Motor neuron (in vitro differentiated cells): ENCODE measurements around the gene TRIM7. TPM values are rescaled to one million over a fixed set of nuclear protein-coding genes. Genes with fewer than 3 reads are reported as not detected.
A peak's percentile ranks its signal among the peaks of the same experiment; 100 is the strongest.

Experiments used
- ATAC-seq, 8 experiments: fragments of 200-7000 bp; cut with Tn5 transposase; replicated peaks in 6 of 8; 2 replicates each; pipeline ENCODE4 v1.8.0; 2021; ENCODE audit warnings: mild to moderate bottlenecking in 8 of 8, moderate library complexity in 8 of 8
- H3K27ac ChIP-seq, 2 donors: fragments of 250-450 bp; sonication (Bioruptor Pico); 2 replicates each; pipeline ENCODE4 v1.9.0; 2021; ENCODE audit warnings: antibody characterized with exemption in 2 of 2, mild to moderate bottlenecking in 2 of 2, moderate library complexity in 1 of 2
- H3K4me1 ChIP-seq, 2 donors: fragments of 250-450 bp; sonication (Bioruptor Pico); replicated peaks in 1 of 2; 2 replicates each; pipeline ENCODE4 v1.6.1; 2021; ENCODE audit warnings: antibody characterized with exemption in 2 of 2, mild to moderate bottlenecking in 2 of 2, moderate library complexity in 1 of 2
- H3K4me3 ChIP-seq, 5 donors: fragments of 250-450 bp; sonication (Bioruptor Pico); 2 replicates each; pipeline ENCODE4 v1.9.0; 2021; ENCODE audit warnings: antibody characterized with exemption in 5 of 5, mild to moderate bottlenecking in 5 of 5, moderate library complexity in 4 of 5
- WGBS, 10 experiments: fragments of 450-650 bp; shearing (Covaris generic); methylation state at CpG; one replicate each; pipeline ENCODE4 v1.0.0; 2022; 5-methylcytosine and 5-hydroxymethylcytosine counted together
- in situ Hi-C, 9 experiments: fragments of 400-800 bp; cut with MboI; loops; one replicate each; pipeline ENCODE4 v1.15.0; 2021; ENCODE audit warnings: low sequenced_read_pairs in 9 of 9, low pct_unique_long_range_greater_than_20kb in 2 of 9; ENCODE audit not compliant: unreplicated experiment in 9 of 9
- total RNA-seq, 8 experiments: library from RNA; unstranded; fragments of 300-600 nt; gene quantifications; 2 replicates each; pipeline versions ENCODE4 v1.2.3 to v1.2.4, GENCODE V29; 2022

TRIM7 gene
- total RNA-seq, 8 experiments from 2014 or later, result 0.38 to 3.1 (median 1.2) TPM

DNA sequence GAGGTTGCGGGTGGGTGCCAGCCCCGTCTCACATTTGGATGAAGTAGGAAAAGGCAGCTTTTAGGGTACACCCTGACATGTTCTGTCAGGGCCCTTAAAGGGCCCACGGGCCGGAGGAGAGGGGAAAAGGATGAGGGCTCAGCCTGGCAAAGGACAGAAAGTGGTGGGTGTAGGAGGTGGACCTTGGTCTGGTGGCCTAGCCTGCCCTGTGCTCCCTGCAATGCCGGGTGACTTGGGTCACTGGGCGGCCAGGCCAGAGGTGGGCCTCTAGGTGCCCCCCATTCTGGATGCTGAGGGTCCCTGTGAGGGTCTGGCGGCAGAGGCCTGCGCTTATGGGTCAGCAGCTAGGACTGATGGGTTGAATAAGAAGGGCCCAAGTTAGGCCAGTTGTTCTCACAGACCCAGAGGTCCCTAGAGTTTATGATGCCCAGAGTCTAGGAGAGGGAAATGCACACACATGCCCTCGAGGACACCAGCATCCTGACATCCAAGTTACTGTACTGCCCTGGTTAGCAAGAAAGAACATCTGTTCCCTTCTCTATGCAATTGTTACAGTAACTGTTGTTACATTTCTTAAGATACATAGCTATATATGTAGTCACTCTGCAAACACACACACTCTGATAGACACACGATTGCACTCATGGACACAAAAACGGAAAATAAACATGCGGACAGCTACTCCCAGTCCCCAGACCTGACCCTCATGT, 12.5 kb downstream of the TRIM7 start:
- Histone ChIP-seq H3K4me1 (peaks cover 5% of the 10 kb centered on the region in 2 donors), H3K27ac (peak overlapping the region; percentile 83 to 91), H3K4me3 (peak overlapping the region; percentile 59 to 82 (median 66))
- WGBS, 10 experiments, result 50 to 93% (median 84%) methylated on average over 2 to 3 of the region's 12 CpGs; no CpG with 5 or more reads in 4 of the 10 experiments
- in situ Hi-C loops, result no loop called here
- no peak for ATAC-seq

DNA sequence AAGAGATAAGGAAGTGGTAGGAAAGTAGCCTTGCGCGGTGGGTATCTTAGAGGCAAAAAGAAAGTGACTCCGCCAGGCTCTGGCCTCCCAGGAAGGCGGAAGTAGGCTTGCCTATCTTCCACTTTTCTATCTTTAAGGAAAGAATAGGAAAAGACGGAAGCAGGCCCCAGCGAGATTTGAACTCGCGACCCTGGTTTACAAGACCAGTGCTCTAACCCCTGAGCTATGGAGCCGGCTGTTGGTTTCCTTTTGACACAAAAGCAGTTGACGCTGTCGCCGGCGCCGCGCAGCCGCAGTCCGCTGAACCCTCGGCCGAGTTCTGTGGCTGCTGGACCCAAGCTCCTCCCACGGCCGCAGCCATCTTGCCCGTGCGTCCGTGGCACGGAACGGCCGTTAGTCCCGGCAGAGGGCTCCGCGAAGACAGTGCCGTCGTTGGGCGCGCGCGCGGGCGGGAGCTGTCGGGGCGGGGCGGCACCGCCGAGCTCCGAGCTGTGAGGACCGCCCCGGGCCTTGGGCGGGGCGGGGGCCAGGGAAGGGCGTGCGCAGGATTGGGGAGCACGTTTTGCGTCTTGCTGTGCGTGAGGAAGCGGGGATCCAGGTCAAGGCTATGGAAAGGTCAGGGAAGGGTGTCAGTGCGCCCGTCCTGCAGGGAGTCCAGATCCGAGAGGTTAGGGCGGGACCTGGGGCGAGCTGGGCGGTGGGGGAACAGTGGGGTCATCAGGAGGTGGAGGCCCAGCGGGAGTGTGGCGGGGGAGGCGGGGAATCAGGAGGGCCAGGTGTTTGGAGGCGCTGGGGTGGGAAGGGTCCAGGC, 13.3 kb downstream of the TRIM7 start:
- peak; percentile 60 to 76 (median 74) for ATAC-seq
- WGBS, 10 experiments, result 0% methylated on average over 1 to 26 of the region's 64 CpGs; no CpG with 5 or more reads in 5 of the 10 experiments
- H3K27ac ChIP-seq, result peak overlapping the region; percentile 83 to 91
- H3K4me3 ChIP-seq, result peak overlapping the region; percentile 59 to 82 (median 66)
- in situ Hi-C loops, result no loop called here
- H3K4me1 ChIP-seq, result peaks cover 5% of the 10 kb centered on the region in 2 donors

DNA sequence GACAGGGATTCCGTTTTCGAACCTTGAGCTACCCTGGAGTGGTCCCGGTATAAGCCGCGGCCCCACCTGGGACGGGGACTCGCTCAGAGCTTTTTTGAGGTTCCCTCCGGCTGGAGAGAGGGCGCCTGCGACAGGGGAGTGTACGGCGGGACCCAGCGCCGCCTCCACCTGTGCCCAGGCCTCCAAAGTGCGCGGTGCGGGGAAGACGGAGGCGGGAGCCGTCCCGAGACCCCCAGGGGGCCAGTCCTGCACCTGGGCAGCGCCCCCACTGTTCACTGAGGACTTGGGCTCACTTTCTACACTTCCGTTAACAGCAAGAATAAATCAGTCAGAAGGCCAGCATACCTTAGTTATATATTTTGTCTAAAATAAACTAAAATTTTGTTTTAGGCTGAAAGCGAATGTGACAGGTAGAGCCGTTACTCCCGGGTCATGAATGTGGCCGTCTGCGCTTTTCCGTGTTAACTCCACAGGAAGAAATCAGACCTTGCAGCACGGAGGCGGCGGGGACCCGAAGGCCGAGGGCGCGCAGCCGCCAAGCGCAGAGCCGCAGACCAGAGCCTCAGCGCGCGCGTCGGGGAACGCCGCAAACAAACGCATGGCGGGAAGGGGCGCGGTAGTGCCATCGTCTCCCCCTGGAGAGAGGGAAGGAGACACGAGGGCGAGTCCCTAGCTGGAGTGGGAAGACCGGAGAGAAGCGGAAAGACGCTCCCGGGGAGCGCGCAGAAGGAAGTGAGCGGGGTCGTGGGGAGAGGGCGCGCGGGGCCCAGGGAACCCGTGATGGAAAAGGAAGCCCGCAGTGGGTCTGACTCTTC, 14.1 kb downstream of the TRIM7 start:
- 0 to 4% (median 1%) methylated on average over 1 to 29 of the region's 66 CpGs; no CpG with 5 or more reads in 5 of the 10 experiments for WGBS, 10 experiments
- Histone ChIP-seq H3K4me1 (peaks cover 5% of the 10 kb centered on the region in 2 donors), H3K27ac (no peak overlapping the region), H3K4me3 (peak overlapping the region; percentile 59 to 82 (median 66))
- ATAC-seq, result peak; percentile 4 to 30 (median 17)
- in situ Hi-C loops, result no loop called here

DNA sequence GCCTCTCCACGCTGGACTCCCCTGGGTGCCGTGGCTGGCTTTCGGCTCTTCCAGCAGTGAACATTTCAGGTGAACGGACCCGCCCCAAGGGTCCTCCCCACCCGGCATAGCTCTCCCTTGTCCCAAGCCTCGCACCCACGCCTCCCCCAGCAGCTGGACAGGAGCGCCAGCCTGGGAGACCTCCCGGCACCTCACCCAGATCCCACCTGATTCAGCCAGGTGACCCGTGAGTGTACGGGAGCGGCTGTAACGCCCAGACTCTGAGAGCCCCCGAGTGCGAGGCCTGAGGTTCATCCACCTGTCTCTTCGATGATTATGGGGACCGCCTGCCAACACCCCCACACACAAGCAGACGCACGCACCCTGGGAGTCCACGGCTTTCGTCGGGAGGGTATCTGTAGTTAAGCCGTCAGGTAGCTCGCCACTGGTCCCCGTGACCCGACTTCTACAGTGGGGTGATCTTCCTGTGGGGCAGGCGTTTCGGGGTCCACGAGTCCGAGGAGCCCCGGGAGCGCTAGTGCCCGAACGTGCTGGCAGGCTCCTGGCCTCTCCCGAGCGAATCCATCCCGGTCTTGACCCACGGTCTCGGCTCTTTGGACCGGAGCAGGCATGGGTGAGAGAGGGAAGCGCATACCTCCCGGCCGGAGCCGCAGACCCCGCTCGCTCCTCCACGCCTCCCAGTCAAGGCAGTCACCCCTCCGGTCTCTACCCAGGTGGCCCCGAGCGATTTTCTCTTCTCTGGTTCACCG, 14.9 kb downstream of the TRIM7 start:
- 0 to 4% (median 0%) methylated on average over 1 to 8 of the region's 52 CpGs; no CpG with 5 or more reads in 6 of the 10 experiments for WGBS, 10 experiments
- peak overlapping the region; percentile 59 to 82 (median 66) for H3K4me3 ChIP-seq
- in situ Hi-C loops, result no loop called here

DNA sequence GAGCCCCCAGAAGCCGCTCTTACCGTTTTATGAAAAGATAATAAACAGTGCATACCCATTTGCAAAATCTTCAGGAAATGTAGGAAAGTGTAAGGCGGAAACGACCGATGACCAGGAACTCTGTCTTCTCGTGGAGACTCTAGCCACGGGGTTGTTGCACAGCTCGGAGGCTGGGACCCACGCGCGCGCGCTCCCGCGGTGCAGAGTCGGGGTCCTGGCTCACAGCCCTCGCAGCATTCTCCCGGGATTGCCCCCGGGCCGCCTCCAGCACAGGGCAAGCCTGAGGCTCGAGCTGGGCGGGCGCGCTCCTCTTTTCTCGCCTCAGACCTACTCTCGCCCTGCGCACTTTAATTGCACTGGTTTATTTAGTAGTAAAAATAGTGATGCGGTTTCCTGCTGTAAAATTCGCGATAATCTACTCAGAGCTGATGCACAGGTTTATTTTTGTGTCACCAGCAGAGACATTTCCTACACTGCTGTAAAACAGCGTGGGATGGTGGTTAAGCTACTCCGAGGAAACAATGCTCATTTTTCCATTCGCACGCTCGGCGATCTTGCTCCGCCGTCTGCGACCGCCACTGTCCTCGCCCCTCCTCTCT, 15.5 kb downstream of the TRIM7 start:
- peaks cover 5% of the 10 kb centered on the region in 2 donors for H3K4me1 ChIP-seq
- H3K27ac ChIP-seq, result no peak overlapping the region
- peak overlapping the region; percentile 59 to 82 (median 66) for H3K4me3 ChIP-seq
- WGBS, 10 experiments, result 0 to 6% (median 0%) methylated on average over 2 to 27 of the region's 41 CpGs; no CpG with 5 or more reads in 2 of the 10 experiments
- peak in 2 of 8 experiments; percentile 4 to 6 for ATAC-seq
- in situ Hi-C loops, result no loop called here

More for the DNA sequence above, 14.9 kb downstream of the TRIM7 start:
- ATAC-seq, result no peak
- Histone ChIP-seq H3K4me1 (peaks cover 5% of the 10 kb centered on the region in 2 donors), H3K27ac (no peak overlapping the region)

DNA sequence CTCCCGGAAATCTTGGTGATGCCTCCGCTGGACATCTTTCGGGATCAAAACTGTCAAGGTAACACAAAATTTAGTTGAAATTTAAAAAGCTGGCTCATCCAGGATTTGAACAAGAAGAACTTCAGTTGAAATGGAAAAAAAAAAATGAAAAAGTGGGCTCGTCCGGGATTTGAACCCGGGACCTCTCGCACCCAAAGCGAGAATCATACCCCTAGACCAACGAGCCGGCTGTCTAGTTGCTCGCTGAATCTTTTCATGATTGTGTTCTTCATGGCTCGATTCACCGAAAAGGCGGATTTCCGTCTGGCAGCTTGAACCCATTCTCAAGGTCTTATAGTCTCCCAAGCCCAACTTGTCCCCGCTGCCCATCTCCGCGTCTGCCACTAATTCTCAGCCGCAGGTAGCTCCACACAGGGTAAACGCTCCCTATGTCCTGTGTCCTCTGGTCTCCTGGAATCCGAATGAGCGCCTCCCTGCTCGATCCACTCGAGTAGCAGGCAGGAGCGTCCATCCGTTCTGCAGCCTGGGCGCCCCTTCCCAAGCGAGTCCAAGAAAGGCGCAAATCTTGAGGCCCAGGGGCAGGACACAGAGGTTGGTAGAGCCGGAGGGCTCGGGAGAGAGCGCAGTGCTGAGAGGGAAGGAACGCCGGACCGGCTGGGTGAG, 16.2 kb downstream of the TRIM7 start:
- 0 to 3% (median 0%) methylated on average over 1 to 18 of the region's 35 CpGs; no CpG with 5 or more reads in 1 of the 10 experiments for WGBS, 10 experiments
- Histone ChIP-seq H3K27ac (peak overlapping the region in 1 of 2 donors; percentile 72), H3K4me1 (peaks cover 5% of the 10 kb centered on the region in 2 donors), H3K4me3 (peak overlapping the region; percentile 59 to 82 (median 66))
- peak in 5 of 8 experiments; percentile 4 to 19 (median 9) for ATAC-seq
- in situ Hi-C loops, result no loop called here

DNA sequence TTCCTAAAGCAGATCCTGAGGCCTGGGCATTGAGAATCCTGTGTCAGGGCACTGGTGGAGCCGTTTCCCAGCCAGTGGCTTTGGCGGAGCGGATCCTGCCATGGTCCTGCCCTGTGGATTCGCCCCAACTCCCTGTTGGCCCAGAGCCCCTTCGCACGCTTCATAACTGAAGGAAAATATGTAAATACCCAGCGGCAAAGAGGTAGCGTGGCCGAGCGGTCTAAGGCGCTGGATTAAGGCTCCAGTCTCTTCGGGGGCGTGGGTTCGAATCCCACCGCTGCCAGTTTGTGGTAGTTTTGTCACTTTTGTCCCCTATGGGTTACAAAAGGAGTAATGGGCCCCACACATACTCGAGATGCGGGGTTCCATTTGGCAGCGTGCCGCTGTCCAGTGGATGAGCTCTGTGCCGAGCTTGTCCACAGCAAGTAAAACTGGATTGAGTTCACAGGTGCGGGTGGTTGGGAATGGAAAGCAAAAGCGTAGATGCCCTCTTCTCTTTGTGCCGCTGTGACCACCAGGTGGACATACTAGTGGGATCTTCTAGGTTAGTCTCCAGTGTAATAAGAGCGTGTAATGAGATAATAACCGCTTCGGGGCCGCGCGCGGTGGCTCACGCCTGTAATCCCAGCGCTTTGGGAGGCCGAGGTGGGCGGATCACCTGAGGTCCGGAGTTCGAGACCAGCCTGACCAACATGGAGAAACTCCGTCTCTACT, 17.3 kb downstream of the TRIM7 start:
- peak overlapping the region; percentile 59 to 82 (median 66) for H3K4me3 ChIP-seq
- 0 to 13% (median 2%) methylated on average over 1 to 29 of the region's 37 CpGs; no CpG with 5 or more reads in 1 of the 10 experiments for WGBS, 10 experiments
- in situ Hi-C loops, result no loop called here
- peaks cover 3% of the 10 kb centered on the region in 2 donors for H3K4me1 ChIP-seq
- ATAC-seq, result peak; percentile 2 to 41 (median 20)
- H3K27ac ChIP-seq, result no peak overlapping the region

DNA sequence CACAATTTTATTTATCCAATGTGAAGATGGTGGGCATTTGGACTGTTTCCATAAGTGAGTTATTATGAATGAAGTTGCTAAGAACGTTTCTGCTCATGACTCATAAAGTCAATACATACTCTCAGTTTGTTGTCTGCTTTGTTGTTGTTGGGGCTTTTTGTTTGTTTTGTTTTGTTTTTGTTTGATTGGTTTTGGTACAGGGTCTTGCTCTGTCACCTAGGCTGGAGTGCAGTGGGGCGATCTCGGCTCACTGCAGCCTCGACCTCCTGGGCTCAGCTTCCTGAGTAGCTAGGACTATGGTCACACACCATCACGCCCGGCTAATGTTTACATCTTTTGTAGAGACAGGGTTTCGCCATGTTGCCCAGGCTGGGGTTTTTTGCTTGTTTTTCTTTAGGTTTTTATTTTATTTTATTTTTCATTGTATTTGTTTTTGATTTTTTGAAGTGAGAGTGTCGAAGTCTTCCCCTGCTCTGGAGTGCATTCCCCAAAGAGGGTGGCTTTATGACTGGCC, 18.0 kb downstream of the TRIM7 start:
- in situ Hi-C loops, result no loop called here
- H3K4me1 ChIP-seq, result no peaks in the 10 kb centered on the region
- WGBS, 10 experiments, result 0 to 70% (median 24%) methylated on average over 1 to 8 of the region's 8 CpGs; no CpG with 5 or more reads in 2 of the 10 experiments
- ATAC-seq, result no peak
- H3K27ac ChIP-seq, result no peak overlapping the region
- peak overlapping the region; percentile 59 to 82 (median 66) for H3K4me3 ChIP-seq

DNA sequence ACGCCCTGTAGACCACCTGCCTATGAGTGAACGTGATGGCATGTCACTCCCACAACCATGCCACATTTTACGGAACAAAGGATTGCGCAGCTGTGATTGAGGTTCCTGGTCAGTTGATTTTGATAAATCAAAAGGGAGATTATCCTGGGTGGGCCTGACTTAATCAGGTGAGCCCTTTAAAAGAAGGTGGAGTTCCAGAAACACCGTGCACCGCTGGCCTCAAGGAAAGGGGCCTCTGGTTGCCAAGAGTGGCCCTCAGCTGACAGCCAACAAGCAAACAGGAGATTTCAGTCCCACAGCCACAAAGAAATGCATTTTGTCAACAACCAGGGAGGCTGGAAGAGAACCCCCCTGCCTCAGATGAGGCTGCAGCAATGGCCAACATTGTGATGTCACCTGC, 19.0 kb downstream of the TRIM7 start:
- Histone ChIP-seq H3K4me1 (no peaks in the 10 kb centered on the region), H3K4me3 (no peak overlapping the region), H3K27ac (no peak overlapping the region)
- in situ Hi-C loops, result no loop called here
- 79 to 100% (median 97%) methylated on average over 1 to 5 of the region's 6 CpGs; no CpG with 5 or more reads in 2 of the 10 experiments for WGBS, 10 experiments
- ATAC-seq, result no peak

DNA sequence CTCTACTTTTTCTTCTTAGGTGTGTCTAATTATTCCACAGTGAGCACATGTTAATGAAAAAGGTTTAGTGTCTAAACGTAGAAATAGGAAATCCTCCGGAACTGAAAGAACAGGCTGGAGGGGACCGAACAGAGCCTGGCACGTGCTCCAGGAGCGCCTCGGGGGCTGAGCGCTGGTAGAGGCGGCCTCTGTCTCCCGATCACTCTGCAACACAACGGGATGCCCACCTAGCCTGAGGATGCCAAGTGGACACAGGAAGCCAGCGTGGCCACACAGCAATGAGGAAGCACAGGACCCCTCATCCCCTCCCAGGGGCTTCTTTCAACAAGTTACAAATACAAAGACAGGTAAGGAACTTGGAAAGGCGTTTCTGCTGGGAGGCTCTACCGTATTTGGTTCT, 19.4 kb downstream of the TRIM7 start:
- in situ Hi-C loops, result no loop called here
- 88 to 100% (median 93%) methylated on average over 2 to 11 of the region's 13 CpGs; no CpG with 5 or more reads in 2 of the 10 experiments for WGBS, 10 experiments
- Histone ChIP-seq H3K4me3 (no peak overlapping the region), H3K27ac (no peak overlapping the region), H3K4me1 (no peaks in the 10 kb centered on the region)
- no peak for ATAC-seq

DNA sequence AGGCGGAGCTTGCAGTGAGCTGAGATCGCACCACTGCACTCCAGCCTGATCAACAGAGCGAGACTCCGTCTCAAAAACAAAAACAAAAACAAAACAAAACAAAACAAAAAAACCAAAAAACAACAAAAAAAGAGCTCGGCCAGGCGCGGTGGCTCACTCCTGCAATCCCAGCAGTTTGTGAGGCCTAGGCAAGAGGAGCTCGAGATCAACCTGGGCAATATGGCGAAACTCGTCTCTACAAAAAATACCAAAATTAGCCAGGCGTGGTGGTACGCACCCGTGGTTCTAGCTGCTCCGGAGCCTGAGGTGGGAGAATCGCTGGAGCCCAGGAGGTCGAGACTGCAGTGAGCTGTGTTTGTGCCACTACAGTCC, 20.2 kb downstream of the TRIM7 start:
- Histone ChIP-seq H3K4me3 (no peak overlapping the region), H3K27ac (no peak overlapping the region), H3K4me1 (no peaks in the 10 kb centered on the region)
- no peak for ATAC-seq
- WGBS, 10 experiments, result 0 to 100% (median 83%) methylated on average over 1 to 16 of the region's 16 CpGs; no CpG with 5 or more reads in 1 of the 10 experiments
- in situ Hi-C loops, result no loop called here
